ENCODE results near the gene ATXN10. TPM values are rescaled to one million over a fixed set of nuclear protein-coding genes. Genes with fewer than 3 reads are reported as not detected.

Gene ATXN10
- total and polyA plus RNA-seq, 10 of the 15 experiments (the other 5 are each of a cell fraction or from before 2014, with no cell fraction given) = 29.2 to 249 (median 146) TPM

GRCh38 chr22:45866646-45867117, 195.0 kb downstream of the ATXN10 start (continued):
- no peak for TF ChIP-seq ZNF217 (IDR thresholded peaks at IDR 0.05)
- TF ChIP-seq ETV6 (conservative IDR thresholded peaks at IDR 0.05 in 1 of 2, IDR thresholded peaks at IDR 0.05 in 1 of 2; ENCODE audit: borderline replicate concordance in 1 of 2, low read depth in 1 of 2) = no peak
- no peak for TF ChIP-seq SP1 (IDR thresholded peaks at IDR 0.05; ENCODE audit: low read depth, low read length)
- TF ChIP-seq JUNB (IDR thresholded peaks at IDR 0.05) = no peak
- TF ChIP-seq TAF1 (IDR thresholded peaks at IDR 0.05; ENCODE audit: borderline replicate concordance, low read depth, low read length) = no peak

- RAD21 ChIA-PET (ENCODE audit: unreplicated experiment) = no interaction called here
- Histone ChIP-seq H3K9me3 (replicated peaks; ENCODE audit: control insufficient read depth, insufficient read depth, low read length) (no peaks in the 10 kb centered on the region; the same call in 2 of the 3 replicates), H3K79me2 (ENCODE audit: control insufficient read depth, insufficient read depth, low read length) (no peaks in the 10 kb centered on the region), H3K27ac (ENCODE audit: control insufficient read depth, insufficient read depth) (no peak overlapping the region), H4K20me1 (ENCODE audit: control insufficient read depth, insufficient read depth) (no peaks in the 10 kb centered on the region), H2AFZ (ENCODE audit: control insufficient read depth, low read depth, low read length) (no peak overlapping the region), H3K36me3 (ENCODE audit: control insufficient read depth in 2 of 2, insufficient read depth in 2 of 2, low read length in 1 of 2) (no peaks in the 10 kb centered on the region), H3K27me3 (replicated peaks in 1 of 2; ENCODE audit: control insufficient read depth in 2 of 2, insufficient read depth in 2 of 2, low read length in 1 of 2) (peaks cover 3 to 4% of the 10 kb centered on the region in 2 experiments; a peak in 3 of 4 replicates), H3K4me3 (no peak overlapping the region), H3K4me2 (ENCODE audit: control insufficient read depth, insufficient read depth) (no peak overlapping the region), H3K4me1 (ENCODE audit: control insufficient read depth, insufficient read depth, low read length) (no peaks in the 10 kb centered on the region), H3K9ac (ENCODE audit: control insufficient read depth, insufficient read depth, low read length) (no peak overlapping the region)
- SMC1A ChIA-PET (ENCODE audit: uncharacterized antibody, unreplicated experiment) = no interaction called here
- FAIRE-seq (no peak), ATAC-seq (peak; percentile 27; the same call in 1 of the 3 replicates), DNase-seq (ENCODE audit: low read depth, low spot score) (no peak)
- WGBS (ENCODE audit: insufficient coverage, insufficient replicate concordance, low lambda C conversion rate, missing lambda C conversion rate) = 52% methylated on average over 58 of the region's 87 CpGs
- CTCF ChIA-PET = no interaction called here
- in situ Hi-C loops (cut with MboI) = no loop called here
- BruUV-seq (replicated peaks) = no TSS peak
- intact Hi-C loops (cut with micrococcal nuclease; ENCODE audit: unreplicated experiment) = loop anchor here (10.0 kb wide), 1 partner anchor 223 kb away; no protein-coding TSS in a partner anchor
- POLR2A ChIA-PET = no interaction called here
- TF ChIP-seq DPF2 (IDR thresholded peaks at IDR 0.05) (no peak), CBX3 (IDR thresholded peaks at IDR 0.05; ENCODE audit: borderline replicate concordance, low read depth) (no peak), HDAC2 (IDR thresholded peaks at IDR 0.05) (no peak), BACH1 (IDR thresholded peaks at IDR 0.05; ENCODE audit: borderline replicate concordance) (no peak), STAT3 (IDR thresholded peaks at IDR 0.05; ENCODE audit: low read depth, low read length) (no peak), NBN (IDR thresholded peaks at IDR 0.05) (no peak), SKIL (IDR thresholded peaks at IDR 0.05; ENCODE audit: low read depth, poor library complexity, severe bottlenecking) (no peak), CTCF (IDR thresholded peaks at IDR 0.05 in 2 of 3, conservative IDR thresholded peaks at IDR 0.05 in 1 of 3; ENCODE audit: control insufficient read depth in 2 of 3, extremely low read depth in 1 of 3, insufficient read depth in 1 of 3, low read depth in 3 of 3, low read length in 3 of 3) (peak in 1 of 3 experiments; percentile 9; a peak in 1 of 6 replicates), ASH2L (IDR thresholded peaks at IDR 0.05; ENCODE audit: borderline replicate concordance, low read depth) (no peak), REST (IDR thresholded peaks at IDR 0.05; ENCODE audit: low read depth, low read length) (no peak)
Measured at GRCh38 chr22:45867118-45867905, 195.7 kb downstream of the ATXN10 start.

Data from GM12878 (cell line).